Subcutaneous adipose tissue (tissue), 4 donors: ENCODE data around the gene PLEKHA5. TPM values are rescaled to one million over a fixed set of nuclear protein-coding genes. Genes with fewer than 3 reads are reported as not detected.

Experiments
- CTCF ChIP-seq: fragments of 450-650 bp; IDR thresholded peaks from one replicate; pipeline ENCODE4 v1.5.1; 2016; ENCODE audit warnings: low read depth, mild to moderate bottlenecking, control low read depth, antibody characterized with exemption, moderate library complexity
- small RNA-seq: library from RNA; depleted of rRNA; stranded (forward); fragments of <200 nt; gene quantifications from one replicate; pipeline ENCODE3, GENCODE V24; 2016
- total RNA-seq, 4 donors: library from RNA; depleted of rRNA; stranded (reverse); fragments of >200 nt; gene quantifications; one replicate each; pipeline ENCODE4 v1.1.0, GENCODE V29; 2016

Gene PLEKHA5
- total RNA-seq, 4 donors from 2014 or later: 22.3 to 26.3 (median 24.1) TPM

DNA sequence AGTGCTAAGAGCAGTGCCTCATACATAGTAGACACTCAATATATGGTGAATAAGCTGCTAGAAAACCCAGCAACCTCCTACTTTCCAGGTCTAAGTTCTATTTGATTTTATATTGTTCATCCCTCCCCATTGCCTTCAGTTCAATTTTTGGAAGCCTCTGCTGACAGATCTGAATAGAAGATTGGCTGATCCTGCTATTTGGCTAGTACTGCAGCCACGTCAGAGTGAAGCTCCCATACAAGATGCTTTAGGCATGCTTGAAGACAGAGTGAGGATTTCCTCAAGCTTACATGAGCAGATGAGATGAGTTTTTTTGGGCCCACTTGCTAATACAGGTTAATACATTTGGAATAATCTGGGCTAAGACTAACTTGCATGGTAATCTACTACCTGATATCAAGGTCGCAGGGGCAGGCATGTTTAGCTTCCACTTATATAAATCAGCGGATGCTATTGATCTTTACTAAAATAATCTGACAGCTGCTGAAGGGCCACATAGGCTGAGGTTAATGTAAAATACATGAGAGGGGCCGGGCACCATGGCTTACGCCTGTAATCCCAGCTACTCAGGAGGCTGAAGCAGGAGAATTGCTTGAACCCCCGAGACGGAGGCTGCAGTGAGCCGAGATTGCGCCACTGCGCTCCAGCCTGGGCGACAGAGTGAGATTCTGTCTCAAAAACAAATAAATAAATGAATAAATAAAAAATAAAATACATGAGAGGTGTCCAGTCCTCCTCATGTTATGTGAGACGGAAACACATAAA is 293.8 kb downstream of the PLEKHA5 start:
- TF ChIP-seq CTCF: no peak

Small RNA genes within 50 kb of the gene (small RNA-seq; reads per million reads assigned to genes)
- gene AC091805.2 (not detected), gene RN7SL67P (not detected)
